Neural crest cell (in vitro differentiated cells): ENCODE results near the gene MKRN2OS. TPM values are rescaled to one million over a fixed set of nuclear protein-coding genes. Genes with fewer than 3 reads are reported as not detected.
A peak's percentile ranks its signal among the peaks of the same experiment; 100 is the strongest.

Source experiments
- DNase-seq: peaks from one replicate; pipeline ENCODE4 v3.0.0; 2021; ENCODE audit warnings: low read depth, mixed read lengths, low spot score
- H3K27ac Mint-ChIP-seq: one replicate; pipeline ENCODE4 v1.8.0; 2021; ENCODE audit warnings: mild to moderate bottlenecking, mixed read lengths; ENCODE audit not compliant: unreplicated experiment
- H3K27me3 Mint-ChIP-seq: 2 replicates; pipeline ENCODE4 v1.8.0; 2021; ENCODE audit warnings: low read depth, mild to moderate bottlenecking, mixed read lengths
- H3K36me3 Mint-ChIP-seq: 2 replicates; pipeline ENCODE4 v1.8.0; 2021; ENCODE audit warnings: low read depth, mild to moderate bottlenecking, mixed read lengths
- H3K4me1 Mint-ChIP-seq: 2 replicates; pipeline ENCODE4 v1.8.0; 2021; ENCODE audit warnings: mixed read lengths
- H3K4me3 Mint-ChIP-seq: one replicate; pipeline ENCODE4 v1.8.0; 2021; ENCODE audit warnings: mild to moderate bottlenecking, mixed read lengths
- H3K9me3 Mint-ChIP-seq: 2 replicates; pipeline ENCODE4 v1.8.0; 2021; ENCODE audit warnings: mixed read lengths
- CTCF ChIP-seq: fragments of 200-600 bp; sonication (generic); conservative IDR thresholded peaks from 2 replicates; pipeline ENCODE4 v1.5.0; 2021; ENCODE audit warnings: antibody characterized with exemption, mild to moderate bottlenecking
- total RNA-seq: library from RNA; stranded (reverse); gene quantifications from 2 replicates; pipeline ENCODE4 v1.2.1, GENCODE V29; 2021

Gene MKRN2OS
- total RNA-seq, 1 donor from 2014 or later, result not detected

GRCh38 chr3:12583280-12583679, 38.0 kb upstream of the MKRN2OS start:
- Mint-ChIP-seq H3K4me1 (peaks cover 31% of the 10 kb centered on the region), H3K36me3 (peaks cover 25% of the 10 kb centered on the region), H3K9me3 (no peaks in the 10 kb centered on the region), H3K27ac (no peak overlapping the region), H3K27me3 (no peaks in the 10 kb centered on the region), H3K4me3 (no peak overlapping the region)
- no peak for DNase-seq
- no peak for TF ChIP-seq CTCF

- no peaks in the 10 kb centered on the region for H3K27me3 Mint-ChIP-seq
- peaks cover 31% of the 10 kb centered on the region for H3K4me1 Mint-ChIP-seq
- no peaks in the 10 kb centered on the region for H3K9me3 Mint-ChIP-seq
- peak overlapping the region; percentile 34 for H3K4me3 Mint-ChIP-seq
- no peak for DNase-seq
- H3K36me3 Mint-ChIP-seq, result peaks cover 25% of the 10 kb centered on the region
- TF ChIP-seq CTCF, result no peak
- H3K27ac Mint-ChIP-seq, result no peak overlapping the region
Observed at GRCh38 chr3:12582730-12583129, 37.4 kb upstream of the MKRN2OS start.

- Mint-ChIP-seq H3K27ac (peak overlapping the region; percentile 85), H3K36me3 (peaks cover 34% of the 10 kb centered on the region), H3K27me3 (no peaks in the 10 kb centered on the region), H3K4me3 (peak overlapping the region; percentile 57), H3K4me1 (peaks cover 23% of the 10 kb centered on the region), H3K9me3 (no peaks in the 10 kb centered on the region)
- no peak for TF ChIP-seq CTCF
- DNase-seq, result no peak
Observed at GRCh38 chr3:12579905-12580304, 34.6 kb upstream of the MKRN2OS start.

- TF ChIP-seq CTCF, result no peak
- Mint-ChIP-seq H3K9me3 (no peaks in the 10 kb centered on the region), H3K36me3 (peaks cover 30% of the 10 kb centered on the region), H3K4me3 (peak overlapping the region; percentile 57), H3K27me3 (no peaks in the 10 kb centered on the region), H3K27ac (no peak overlapping the region), H3K4me1 (peaks cover 18% of the 10 kb centered on the region)
- no peak for DNase-seq
Observed at GRCh38 chr3:12579456-12579855, 34.2 kb upstream of the MKRN2OS start.

GRCh38 chr3:12578742-12579141, 33.4 kb upstream of the MKRN2OS start:
- Mint-ChIP-seq H3K9me3 (no peaks in the 10 kb centered on the region), H3K27me3 (no peaks in the 10 kb centered on the region), H3K4me1 (peaks cover 11% of the 10 kb centered on the region), H3K27ac (no peak overlapping the region), H3K4me3 (no peak overlapping the region), H3K36me3 (peaks cover 27% of the 10 kb centered on the region)
- peak; percentile 46 for TF ChIP-seq CTCF
- DNase-seq, result no peak

- no peak overlapping the region for H3K27ac Mint-ChIP-seq
- DNase-seq, result no peak
- no peaks in the 10 kb centered on the region for H3K27me3 Mint-ChIP-seq
- H3K36me3 Mint-ChIP-seq, result peaks cover 30% of the 10 kb centered on the region
- H3K4me1 Mint-ChIP-seq, result peaks cover 9% of the 10 kb centered on the region
- no peaks in the 10 kb centered on the region for H3K9me3 Mint-ChIP-seq
- no peak for TF ChIP-seq CTCF
- H3K4me3 Mint-ChIP-seq, result no peak overlapping the region
Observed at GRCh38 chr3:12577379-12577778, 32.1 kb upstream of the MKRN2OS start.
